Gastrocnemius medialis (tissue), 4 donors: ENCODE results near the gene LILRA5. TPM values are rescaled to one million over a fixed set of nuclear protein-coding genes. Genes with fewer than 3 reads are reported as not detected.

Experiments
- ATAC-seq, 2 donors: fragments of 150-250 bp; one replicate each; pipeline ENCODE4 v1.9.1; 2016
- DNase-seq, 2 donors: peaks; one replicate each; pipeline ENCODE4 v3.0.0-alpha.2; 2019
- H3K27ac ChIP-seq, 4 donors: fragments of 200-600 bp; sonication (generic); 1 replicate in 1 of 4; 2 replicates in 3 of 4; pipeline ENCODE4 v1.5.1; 2016 to 2018; ENCODE audit warnings: mild to moderate bottlenecking in 2 of 4, moderate library complexity in 1 of 4
- H3K27me3 ChIP-seq, 3 donors: fragments of 200-600 bp; sonication (generic) in 2 of 3; 1 replicate in 1 of 3; 2 replicates in 2 of 3; pipeline versions ENCODE4 v1.5.1 to v1.6.0; 2016 to 2019; ENCODE audit warnings: mild to moderate bottlenecking in 1 of 3, moderate library complexity in 1 of 3
- H3K36me3 ChIP-seq, 2 donors: fragments of 200-600 bp; sonication (generic) in 1 of 2; one replicate each; pipeline ENCODE4 v1.5.1; 2017 to 2018
- H3K4me1 ChIP-seq, 2 donors: fragments of 200-600 bp; sonication (generic) in 1 of 2; one replicate each; pipeline ENCODE4 v1.5.1; 2016 to 2017; ENCODE audit warnings: mild to moderate bottlenecking in 2 of 2
- H3K4me3 ChIP-seq, 4 donors: fragments of 200-600 bp; sonication (generic) in 3 of 4; 1 replicate in 1 of 4; 2 replicates in 3 of 4; pipeline ENCODE4 v1.5.1; 2016 to 2019; ENCODE audit warnings: mild to moderate bottlenecking in 2 of 4
- H3K9me3 ChIP-seq, 3 donors: fragments of 200-600 bp; sonication (generic) in 2 of 3; 1 replicate in 1 of 3; 2 replicates in 2 of 3; pipeline ENCODE4 v1.5.1; 2016 to 2019
- CTCF ChIP-seq, 5 experiments: fragments of 450-650 bp in 3 of 5; fragments of 200-600 bp in 2 of 5; sonication (generic) in 2 of 5; IDR thresholded peaks in 4 of 5; conservative IDR thresholded peaks in 1 of 5; 1 replicate in 4 of 5; 2 replicates in 1 of 5; pipeline ENCODE4 v1.5.1; 2016 to 2019; ENCODE audit warnings: antibody characterized with exemption in 5 of 5, mild to moderate bottlenecking in 3 of 5, moderate library complexity in 3 of 5
- POLR2A ChIP-seq, 2 donors: fragments of 450-650 bp; IDR thresholded peaks; one replicate each; pipeline ENCODE4 v1.6.1; 2017; ENCODE audit warnings: antibody characterized with exemption in 2 of 2, mild to moderate bottlenecking in 2 of 2, moderate library complexity in 2 of 2
- in situ Hi-C, 4 donors: fragments of 200-750 bp; cut with MboI; loops; one replicate each; pipeline versions ENCODE4 v1.15.0 to v1.8.0; 2017; ENCODE audit warnings: low sequenced_read_pairs in 4 of 4
- intact Hi-C: fragments of 100-400 bp; cut with DNase I; formaldehyde crosslinking; loops from one replicate; pipeline ENCODE4 v1.15.1; 2023; ENCODE audit warnings: low total_unique reads
- total RNA-seq, 4 donors: library from RNA; depleted of rRNA; stranded (reverse); fragments of >200 nt; gene quantifications; one replicate each; pipeline versions ENCODE4 v1.1.0 to v1.2.3, GENCODE V29; 2016

Gene LILRA5
- total RNA-seq, 4 donors from 2014 or later = 0.98 to 2.4 (median 1.1) TPM; not detected in 1

DNA sequence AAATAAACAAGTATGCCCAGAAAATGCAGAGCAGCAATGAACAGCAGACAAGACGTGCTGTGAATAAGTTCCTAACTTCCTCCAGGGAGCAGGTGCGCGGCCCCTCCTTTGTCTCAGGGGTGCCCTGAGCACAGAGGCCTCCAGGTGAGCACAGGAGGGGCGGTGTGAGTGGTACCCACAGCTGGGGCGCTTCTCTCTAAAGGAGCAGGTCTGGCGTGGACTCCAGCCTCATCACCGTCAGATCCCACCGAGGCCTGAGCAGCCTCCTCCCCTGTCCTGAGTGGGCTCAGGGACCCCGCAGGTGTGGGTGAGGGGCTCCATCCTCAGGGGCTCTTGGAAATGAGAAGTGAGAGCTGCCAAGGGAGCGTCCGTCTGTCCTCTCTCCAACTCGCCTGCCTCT, 3.2 kb downstream of the LILRA5 start:
- H3K27me3 ChIP-seq = no peaks in the 10 kb centered on the region

DNA sequence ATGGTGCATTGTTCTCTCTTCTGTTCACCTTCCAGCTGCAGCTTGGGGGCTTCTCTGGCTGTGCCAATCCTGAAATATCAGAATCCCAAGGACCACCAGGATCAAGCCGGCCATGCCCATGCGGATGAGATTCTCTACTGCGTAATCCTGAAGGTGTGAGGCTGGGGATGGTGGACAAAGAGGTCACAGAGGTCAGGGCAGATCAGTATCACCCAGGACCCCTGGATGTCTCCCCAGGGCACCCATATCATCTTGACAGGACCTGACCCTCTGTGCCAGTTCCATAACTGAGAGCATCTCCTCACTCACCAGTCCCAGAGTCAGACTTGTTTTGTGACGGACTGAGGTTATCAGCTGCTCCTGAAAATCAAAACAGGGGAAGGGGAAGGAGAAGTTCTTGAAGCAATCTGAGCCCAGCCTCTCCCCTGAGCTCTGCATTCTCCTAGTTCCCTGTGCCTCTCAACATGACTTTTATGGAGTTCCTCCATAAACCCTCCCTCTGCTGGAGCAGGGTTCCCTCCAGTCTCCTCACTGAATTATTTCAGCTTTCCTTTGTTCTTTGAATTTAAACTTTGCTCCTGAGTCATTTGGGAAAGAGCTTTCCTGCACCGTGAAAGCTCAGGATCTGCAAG, 5.5 kb downstream of the LILRA5 start:
- no peak overlapping the region for H3K4me3 ChIP-seq
- no peaks in the 10 kb centered on the region for H3K36me3 ChIP-seq
- no peaks in the 10 kb centered on the region for H3K27me3 ChIP-seq
- H3K9me3 ChIP-seq = no peaks in the 10 kb centered on the region
- DNase-seq (no peak), ATAC-seq (no peak)
- no peak for TF ChIP-seq CTCF (IDR thresholded peaks at IDR 0.05 in 4 of 5, conservative IDR thresholded peaks at IDR 0.05 in 1 of 5)
- TF ChIP-seq POLR2A (IDR thresholded peaks at IDR 0.05) = no peak
- in situ Hi-C loops = loop anchor here in 1 of 4 donors (25.0 kb wide), 1 partner anchor 330 kb away; the partner anchor contains the start of gene LILRB1
- intact Hi-C loops = no loop called here
- no peaks in the 10 kb centered on the region for H3K4me1 ChIP-seq
- H3K27ac ChIP-seq = no peak overlapping the region

More for the DNA sequence above, 3.2 kb downstream of the LILRA5 start:
- H3K36me3 ChIP-seq = no peaks in the 10 kb centered on the region
- no peak for DNase-seq
- H3K4me1 ChIP-seq = no peaks in the 10 kb centered on the region
- TF ChIP-seq POLR2A (IDR thresholded peaks at IDR 0.05) (no peak), CTCF (IDR thresholded peaks at IDR 0.05 in 4 of 5, conservative IDR thresholded peaks at IDR 0.05 in 1 of 5) (no peak)
- H3K4me3 ChIP-seq = no peak overlapping the region
- intact Hi-C loops (no loop called here), in situ Hi-C loops (loop anchor here in 1 of 4 donors (25.0 kb wide), 1 partner anchor 327 kb away; the partner anchor contains the start of gene LILRB1)
- no peak overlapping the region for H3K27ac ChIP-seq
- no peak for ATAC-seq
- H3K9me3 ChIP-seq = no peaks in the 10 kb centered on the region

- DNase-seq (no peak), ATAC-seq (no peak)
- intact Hi-C loops (no loop called here), in situ Hi-C loops (loop anchor here in 1 of 4 donors (25.0 kb wide), 1 partner anchor 332 kb away; the partner anchor contains the start of gene LILRB1)
- TF ChIP-seq CTCF (IDR thresholded peaks at IDR 0.05 in 4 of 5, conservative IDR thresholded peaks at IDR 0.05 in 1 of 5) = no peak
- TF ChIP-seq POLR2A (IDR thresholded peaks at IDR 0.05) = no peak
- H3K4me1 ChIP-seq = no peaks in the 10 kb centered on the region
- no peaks in the 10 kb centered on the region for H3K27me3 ChIP-seq
- no peak overlapping the region for H3K4me3 ChIP-seq
- no peaks in the 10 kb centered on the region for H3K36me3 ChIP-seq
- H3K9me3 ChIP-seq = no peaks in the 10 kb centered on the region
- H3K27ac ChIP-seq = no peak overlapping the region
Measured at GRCh38 chr19:54305141-54305540, 7.8 kb downstream of the LILRA5 start.

GRCh38 chr19:54302257-54302656, 10.7 kb downstream of the LILRA5 start:
- in situ Hi-C loops (loop anchor here in 1 of 4 donors (25.0 kb wide), 1 partner anchor 335 kb away; the partner anchor contains the start of gene LILRB1), intact Hi-C loops (no loop called here)
- Histone ChIP-seq H3K4me1 (no peaks in the 10 kb centered on the region), H3K27me3 (no peaks in the 10 kb centered on the region), H3K27ac (no peak overlapping the region), H3K4me3 (no peak overlapping the region), H3K36me3 (no peaks in the 10 kb centered on the region), H3K9me3 (no peaks in the 10 kb centered on the region)
- DNase-seq (no peak), ATAC-seq (no peak)
- TF ChIP-seq POLR2A (IDR thresholded peaks at IDR 0.05) = no peak
- TF ChIP-seq CTCF (IDR thresholded peaks at IDR 0.05 in 4 of 5, conservative IDR thresholded peaks at IDR 0.05 in 1 of 5) = no peak
